GM12878 (cell line): Measurements from ENCODE around the gene IRGC. TPM values are rescaled to one million over a fixed set of nuclear protein-coding genes. Genes with fewer than 3 reads are reported as not detected.
A peak's percentile ranks its signal among the peaks of the same experiment; 100 is the strongest.

Source experiments
- ATF7 ChIP-seq: fragments of 450-650 bp; IDR thresholded peaks from 2 replicates; pipeline ENCODE4 v1.6.1; 2016; ENCODE audit warnings: low read depth, mild to moderate bottlenecking
- CBFB ChIP-seq: IDR thresholded peaks from 2 replicates; pipeline ENCODE4 v1.6.1; 2016; ENCODE audit warnings: antibody characterized with exemption, low read depth
- CBX3 ChIP-seq: fragments of 200-600 bp; sonication (generic); IDR thresholded peaks from 2 replicates; pipeline ENCODE4 v1.6.1; 2016; ENCODE audit warnings: low read depth, borderline replicate concordance
- E2F8 ChIP-seq: fragments of 450-650 bp; IDR thresholded peaks from 2 replicates; pipeline ENCODE4 v1.6.1; 2018; ENCODE audit warnings: mild to moderate bottlenecking, low read depth, moderate library complexity; ENCODE audit not compliant: partially characterized antibody
- EED ChIP-seq: sonication (generic); IDR thresholded peaks from 2 replicates; pipeline ENCODE4 v1.6.1; 2016; ENCODE audit warnings: antibody characterized with exemption, low read depth
- HDGF ChIP-seq: fragments of 450-650 bp; IDR thresholded peaks from 2 replicates; pipeline ENCODE4 v1.6.1; 2016; ENCODE audit warnings: antibody characterized with exemption
- HSF1 ChIP-seq: fragments of 150-350 bp; IDR thresholded peaks from 2 replicates; pipeline ENCODE4 v1.6.1; 2014; ENCODE audit warnings: mild to moderate bottlenecking, low read depth, low read length
- MAX ChIP-seq: IDR thresholded peaks from 2 replicates; pipeline ENCODE4 v1.6.1; 2012; ENCODE audit warnings: low read depth, low read length, improper control_type of control experiment
- MLLT1 ChIP-seq: fragments of 450-650 bp; IDR thresholded peaks from 2 replicates; pipeline ENCODE4 v1.6.1; 2016; ENCODE audit warnings: mild to moderate bottlenecking
- MYC ChIP-seq: IDR thresholded peaks from 2 replicates; pipeline ENCODE4 v1.6.1; 2011; ENCODE audit warnings: mild to moderate bottlenecking, low read length, moderate library complexity, inconsistent platforms; ENCODE audit not compliant: insufficient read depth, insufficient replicate concordance, insufficient read length, severe bottlenecking
- PML ChIP-seq: IDR thresholded peaks from 2 replicates; pipeline ENCODE4 v1.6.1; 2012; ENCODE audit warnings: low read length, inconsistent platforms
- RELB ChIP-seq: fragments of 450-650 bp; IDR thresholded peaks from 2 replicates; pipeline ENCODE4 v1.6.1; 2017; ENCODE audit warnings: low read depth, mild to moderate bottlenecking, moderate library complexity
- SMAD1 ChIP-seq: fragments of 450-650 bp; IDR thresholded peaks from 2 replicates; pipeline ENCODE4 v1.6.1; 2018; ENCODE audit warnings: mild to moderate bottlenecking, low read depth; ENCODE audit not compliant: partially characterized antibody
- SUZ12 ChIP-seq: fragments of 200-600 bp; sonication (generic); IDR thresholded peaks from one replicate; pipeline ENCODE4 v1.6.1; 2018; ENCODE audit warnings: antibody characterized with exemption, mild to moderate bottlenecking; ENCODE audit not compliant: unreplicated experiment
- YY1 ChIP-seq: IDR thresholded peaks from 2 replicates; pipeline ENCODE4 v1.6.1; 2011; ENCODE audit warnings: low read depth, mild to moderate bottlenecking, low read length
- ZNF217 ChIP-seq: fragments of 450-650 bp; IDR thresholded peaks from 2 replicates; pipeline ENCODE4 v1.6.1; 2017; ENCODE audit warnings: antibody characterized with exemption, mild to moderate bottlenecking
- ZNF592 ChIP-seq: fragments of 450-650 bp; IDR thresholded peaks from 2 replicates; pipeline ENCODE4 v1.6.1; 2017; ENCODE audit warnings: mild to moderate bottlenecking, moderate library complexity
- ZNF622 ChIP-seq: fragments of 450-650 bp; IDR thresholded peaks from 2 replicates; pipeline ENCODE4 v1.6.1; 2017; ENCODE audit warnings: mild to moderate bottlenecking, inconsistent platforms
- polyA plus RNA-seq, 11 experiments: library from polyadenylated mRNA; depleted of rRNA in 4 of 11; unstranded in 6 of 11; stranded (reverse) in 5 of 11; fragments of >200 nt; fragmentation: Nextera tagmentation in 4 of 11; fragmentation: Illumina TruSeq in 1 of 11; extraction: Ambion mirVana in 4 of 11; extraction: Trizol in 1 of 11; gene quantifications; 1 replicate in 1 of 11; 2 replicates in 10 of 11; pipeline versions ENCODE4 v1.2.1 to v1.2.3, GENCODE V29; 2011 to 2016; ENCODE audit warnings: inconsistent platforms in 2 of 11, missing spikeins in 2 of 11, low read depth in 1 of 11
- total RNA-seq, 4 experiments: library from RNA; depleted of rRNA in 3 of 4; stranded (reverse); fragments of >200 nt in 3 of 4; fragmentation: Illumina TruSeq in 1 of 4; extraction: Trizol in 1 of 4; gene quantifications; 2 replicates each; pipeline versions ENCODE4 v1.2.1 to v1.2.3, GENCODE V29; 2013 to 2021

Gene IRGC
- total and polyA plus RNA-seq, 10 of the 15 experiments (the other 5 are each of a cell fraction or from before 2014, with no cell fraction given): 0.04 TPM; not detected in 9

GRCh38 chr19:43765109-43765876, 49.4 kb downstream of the IRGC start (continued):
- TF ChIP-seq E2F8: no peak
- TF ChIP-seq HDGF: no peak
- peak; percentile 100 for TF ChIP-seq ZNF217
- peak; percentile 100 for TF ChIP-seq EED
- TF ChIP-seq CBFB: peak; percentile 85
- no peak for TF ChIP-seq HSF1
- TF ChIP-seq PML: peak; percentile 90; the same call in 1 of the 2 replicates
- peak; percentile 34; the same call in 1 of the 2 replicates for TF ChIP-seq YY1
- no peak for TF ChIP-seq MYC
- TF ChIP-seq RELB: peak; percentile 98
- TF ChIP-seq CBX3: no peak
- TF ChIP-seq ZNF592: no peak
- TF ChIP-seq MLLT1: peak; percentile 89
- peak; percentile 58; the same call in 1 of the 2 replicates for TF ChIP-seq MAX
- no peak for TF ChIP-seq SUZ12
- TF ChIP-seq ATF7: peak; percentile 94
- no peak for TF ChIP-seq ZNF622
- TF ChIP-seq SMAD1: peak; percentile 26
